Measurements from ENCODE around the gene PPP6R3. TPM values are rescaled to one million over a fixed set of nuclear protein-coding genes. Genes with fewer than 3 reads are reported as not detected.

The PPP6R3 gene
- total RNA-seq, 1 experiment from 2014 or later: 153 TPM

- no peak for DNase-seq (ENCODE audit: low spot score)
- ChIA-PET POLR2A (ENCODE audit: low non-redundant PET) (no interaction called here), CTCF (no interaction called here)
- BruUV-seq (replicated peaks): no TSS peak
- Histone ChIP-seq H3K27me3 (replicated peaks; ENCODE audit: insufficient read depth, low read depth, low read length, poor library complexity) (no peaks in the 10 kb centered on the region), H3K4me3 (ENCODE audit: low read depth, low read length, poor library complexity, severe bottlenecking) (no peak overlapping the region), H3K36me3 (ENCODE audit: insufficient read depth, low read length, poor library complexity, severe bottlenecking) (peaks cover 80% of the 10 kb centered on the region), H3K4me1 (ENCODE audit: insufficient read depth, low read length, poor library complexity, severe bottlenecking) (no peaks in the 10 kb centered on the region), H3K9me3 (ENCODE audit: low read depth, low read length, poor library complexity, severe bottlenecking) (no peaks in the 10 kb centered on the region), H3K27ac (ENCODE audit: low read depth, low read length, poor library complexity, severe bottlenecking) (no peak overlapping the region)
- intact Hi-C loops (cut with micrococcal nuclease; ENCODE audit: unreplicated experiment): no loop called here
- TF ChIP-seq EZH2 (IDR thresholded peaks at IDR 0.05; ENCODE audit: borderline replicate concordance, low read depth, low read length, poor library complexity, severe bottlenecking): no peak
- TF ChIP-seq CTCF (conservative IDR thresholded peaks at IDR 0.05; ENCODE audit: low read depth, low read length): no peak
Observed at GRCh38 chr11:68594123-68594522, 133.6 kb downstream of the PPP6R3 start.

GRCh38 chr11:68596231-68596630 lies 135.7 kb downstream of the PPP6R3 start:
- CTCF ChIA-PET: interaction anchor here (0.8 kb wide), 1 partner anchor 11 kb away, joined by 3 read pairs; no protein-coding TSS in a partner anchor
- intact Hi-C loops (cut with micrococcal nuclease; ENCODE audit: unreplicated experiment): no loop called here

GRCh38 chr11:68598816-68599653 lies 138.5 kb downstream of the PPP6R3 start:
- BruUV-seq (replicated peaks): no TSS peak
- TF ChIP-seq CTCF (conservative IDR thresholded peaks at IDR 0.05; ENCODE audit: low read depth, low read length) (no peak), EZH2 (IDR thresholded peaks at IDR 0.05; ENCODE audit: borderline replicate concordance, low read depth, low read length, poor library complexity, severe bottlenecking) (no peak)
- CTCF ChIA-PET: no interaction called here
- Histone ChIP-seq H3K36me3 (ENCODE audit: insufficient read depth, low read length, poor library complexity, severe bottlenecking) (peaks cover 86% of the 10 kb centered on the region), H3K27me3 (replicated peaks; ENCODE audit: insufficient read depth, low read depth, low read length, poor library complexity) (no peaks in the 10 kb centered on the region), H3K4me3 (ENCODE audit: low read depth, low read length, poor library complexity, severe bottlenecking) (no peak overlapping the region), H3K4me1 (ENCODE audit: insufficient read depth, low read length, poor library complexity, severe bottlenecking) (no peaks in the 10 kb centered on the region), H3K27ac (ENCODE audit: low read depth, low read length, poor library complexity, severe bottlenecking) (no peak overlapping the region), H3K9me3 (ENCODE audit: low read depth, low read length, poor library complexity, severe bottlenecking) (no peaks in the 10 kb centered on the region)
- POLR2A ChIA-PET (ENCODE audit: low non-redundant PET): no interaction called here
- intact Hi-C loops (cut with micrococcal nuclease; ENCODE audit: unreplicated experiment): no loop called here
- DNase-seq (ENCODE audit: low spot score): no peak

More at GRCh38 chr11:68596231-68596630, 135.7 kb downstream of the PPP6R3 start:
- no peaks in the 10 kb centered on the region for H3K9me3 ChIP-seq (ENCODE audit: low read depth, low read length, poor library complexity, severe bottlenecking)
- H3K36me3 ChIP-seq (ENCODE audit: insufficient read depth, low read length, poor library complexity, severe bottlenecking): peaks cover 83% of the 10 kb centered on the region
- H3K27ac ChIP-seq (ENCODE audit: low read depth, low read length, poor library complexity, severe bottlenecking): no peak overlapping the region
- H3K4me3 ChIP-seq (ENCODE audit: low read depth, low read length, poor library complexity, severe bottlenecking): no peak overlapping the region
- no peak for DNase-seq (ENCODE audit: low spot score)
- BruUV-seq (replicated peaks): no TSS peak
- POLR2A ChIA-PET (ENCODE audit: low non-redundant PET): no interaction called here
- H3K27me3 ChIP-seq (replicated peaks; ENCODE audit: insufficient read depth, low read depth, low read length, poor library complexity): no peaks in the 10 kb centered on the region
- no peak for TF ChIP-seq CTCF (conservative IDR thresholded peaks at IDR 0.05; ENCODE audit: low read depth, low read length)
- TF ChIP-seq EZH2 (IDR thresholded peaks at IDR 0.05; ENCODE audit: borderline replicate concordance, low read depth, low read length, poor library complexity, severe bottlenecking): no peak
- H3K4me1 ChIP-seq (ENCODE audit: insufficient read depth, low read length, poor library complexity, severe bottlenecking): no peaks in the 10 kb centered on the region
